DMS53 treated with DMSO at 0.1 percent for 48 hours (cell line): ENCODE results near the gene FAM156B.
"Not testable (repeated sequence)": the region's sequence is repeated elsewhere in the genome, so short reads cannot be mapped to it uniquely, and the experiment has no call there.

ENCODE experiments used
- DNase-seq: peaks from one replicate; lab custom pipeline; 2025; ENCODE audit not compliant: unreplicated experiment; lab: John Stamatoyannopoulos, UW

Gene FAM156B

GRCh38 chrX:52896855-52897709, at the start of gene FAM156B:
TSS of gene FAM156B (plus strand) at chrX:52897330. CDS start at chrX:52907226, 9,896 bp downstream.
- DNase-seq: not testable (repeated sequence)

GRCh38 chrX:52852110-52852860, 44.8 kb upstream of the FAM156B start:
- DNase-seq: no peak

- not testable (repeated sequence) for DNase-seq
Measured at GRCh38 chrX:52856991-52857525, 40.1 kb upstream of the FAM156B start.

GRCh38 chrX:52865343-52865998, 31.7 kb upstream of the FAM156B start:
- no peak for DNase-seq

- no peak for DNase-seq
Measured at GRCh38 chrX:52867610-52868348, 29.4 kb upstream of the FAM156B start, which contains the start of gene XAGE3. TSS of gene XAGE3 (minus strand) at chrX:52868083. CDS start at chrX:52867133, 950 bp downstream.

- DNase-seq: no peak
Measured at GRCh38 chrX:52870046-52870445, 27.1 kb upstream of the FAM156B start.

- not testable (repeated sequence) for DNase-seq
Measured at GRCh38 chrX:52873825-52874224, 23.3 kb upstream of the FAM156B start.

GRCh38 chrX:52874661-52875060, 22.5 kb upstream of the FAM156B start:
- no peak for DNase-seq

- DNase-seq: not testable (repeated sequence)
Measured at GRCh38 chrX:52875436-52875835, 21.7 kb upstream of the FAM156B start.

GRCh38 chrX:52876386-52876785, 20.7 kb upstream of the FAM156B start:
- not testable (repeated sequence) for DNase-seq

- DNase-seq: not testable (repeated sequence)
Measured at GRCh38 chrX:52887459-52887858, 9.7 kb upstream of the FAM156B start.

GRCh38 chrX:52888090-52888489, 9.0 kb upstream of the FAM156B start:
- not testable (repeated sequence) for DNase-seq

- DNase-seq: not testable (repeated sequence)
Measured at GRCh38 chrX:52896438-52896837, 692 bp upstream of the FAM156B start.

- not testable (repeated sequence) for DNase-seq
Measured at GRCh38 chrX:52905531-52905930, 8.4 kb downstream of the FAM156B start.

- not testable (repeated sequence) for DNase-seq
Measured at GRCh38 chrX:52906072-52906471, 8.9 kb downstream of the FAM156B start.

- DNase-seq: not testable (repeated sequence)
Measured at GRCh38 chrX:52907137-52907536, 10.0 kb downstream of the FAM156B start.

GRCh38 chrX:52907900-52908299, 10.8 kb downstream of the FAM156B start:
- not testable (repeated sequence) for DNase-seq

- DNase-seq: not testable (repeated sequence)
Measured at GRCh38 chrX:52909313-52909969, 12.3 kb downstream of the FAM156B start.

GRCh38 chrX:52913681-52914080, 16.6 kb downstream of the FAM156B start:
- not testable (repeated sequence) for DNase-seq

GRCh38 chrX:52914704-52915103, 17.6 kb downstream of the FAM156B start:
- DNase-seq: not testable (repeated sequence)
